GM19372 (cell line): ENCODE measurements around the gene PLEKHG7.
A peak's percentile ranks its signal among the peaks of the same experiment; 100 is the strongest.
"Not testable (repeated sequence)": the region's sequence is repeated elsewhere in the genome, so short reads cannot be mapped to it uniquely, and the experiment has no call there.

Experiments used
- ATAC-seq: cut with Tn5 transposase; IDR thresholded peaks from one replicate; pipeline ENCODE4 v1.9.1; 2021; ENCODE audit warnings: mild to moderate bottlenecking, low read depth, moderate library complexity; ENCODE audit not compliant: unreplicated experiment

Gene PLEKHG7

DNA sequence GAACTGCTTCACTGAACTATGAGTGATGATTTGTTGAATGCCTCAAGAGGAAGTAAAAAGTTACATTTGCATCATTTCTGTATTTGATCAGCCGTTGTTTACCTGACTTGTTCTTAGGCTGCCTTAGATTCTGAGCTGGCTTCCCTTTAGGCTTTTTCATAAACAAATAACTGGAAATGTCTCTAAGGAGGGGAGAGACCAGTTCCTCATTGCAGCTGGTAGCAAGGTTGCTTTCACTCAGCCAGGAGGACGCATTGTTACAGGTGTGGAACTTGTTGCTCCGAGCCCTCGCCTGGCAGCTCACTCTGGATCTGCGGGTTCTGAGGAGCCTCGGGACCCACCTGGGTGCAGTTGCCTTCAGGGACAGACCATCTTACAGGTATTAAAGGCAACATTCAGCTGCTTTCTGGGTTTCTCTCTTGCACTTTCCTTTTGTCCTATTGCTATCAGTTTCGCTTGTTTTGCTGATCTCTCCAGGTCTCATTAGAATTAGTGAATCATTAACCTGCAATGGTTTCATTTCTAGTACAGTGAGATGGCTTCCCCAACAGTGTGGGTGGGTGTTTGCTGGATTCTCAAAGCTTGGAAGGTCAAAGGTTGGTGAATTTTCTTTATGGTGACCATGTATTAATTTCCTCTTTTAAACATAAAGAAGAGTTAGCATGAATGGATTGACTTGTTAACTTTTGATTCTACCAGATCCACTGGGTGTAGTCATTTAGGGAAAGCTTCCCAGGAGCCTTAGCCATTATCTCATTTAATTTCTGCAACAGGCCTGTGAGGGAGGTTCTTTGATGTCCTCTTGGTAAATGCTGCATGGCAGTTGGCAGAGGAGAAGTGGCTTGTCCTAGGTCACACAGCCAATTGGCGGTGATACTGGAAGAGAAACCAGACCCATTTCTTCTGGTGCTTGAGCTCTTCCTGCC lies at the start of gene PLEKHG7:
PLEKHG7 (plus strand) TSS at position 236 of the 926 bp plus-strand sequence. CDS start 3,643 bp downstream, outside the sequence.
- ATAC-seq = peak; percentile 95

GRCh38 chr12:92654256-92654655 lies 48.5 kb upstream of the PLEKHG7 start:
- ATAC-seq = not testable (repeated sequence)

DNA sequence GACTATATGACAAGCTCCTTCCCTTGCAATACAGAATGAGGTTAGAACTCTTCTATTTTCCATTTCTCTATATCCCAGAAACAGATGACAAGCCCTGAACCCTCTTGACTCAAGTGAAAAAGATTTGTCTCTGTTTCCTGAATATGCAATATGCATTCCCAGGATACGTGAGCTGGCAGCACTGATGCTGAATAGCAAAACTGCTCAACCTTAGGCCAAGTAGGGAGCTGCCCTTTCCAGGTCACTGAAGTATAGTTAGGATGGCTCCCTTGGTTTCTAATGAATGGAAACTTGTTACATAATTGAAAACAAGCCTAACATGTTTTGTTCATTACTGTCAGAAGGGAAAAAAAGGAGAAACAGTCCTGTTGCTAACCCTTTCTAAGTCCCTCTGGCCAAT lies 47.9 kb upstream of the PLEKHG7 start:
- ATAC-seq = no peak

DNA sequence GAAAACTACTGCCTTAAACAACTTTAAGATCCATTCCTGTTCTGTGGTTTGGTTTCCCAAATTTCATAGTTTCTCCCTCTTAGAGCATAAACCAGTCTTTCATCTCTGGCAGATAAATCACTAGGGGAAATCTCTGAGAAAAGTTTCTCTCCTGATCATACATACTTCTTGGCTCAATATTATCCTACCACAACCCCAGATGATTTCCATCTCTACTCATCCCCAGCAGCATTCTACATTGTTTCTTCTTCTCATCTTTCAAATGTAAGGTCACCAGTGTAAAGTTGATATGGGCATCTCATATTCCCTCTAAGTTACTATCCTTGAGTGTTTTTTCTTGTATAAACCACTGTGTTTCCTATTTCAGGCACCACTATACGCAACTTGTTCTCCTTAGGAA lies 45.9 kb upstream of the PLEKHG7 start:
- ATAC-seq = no peak

DNA sequence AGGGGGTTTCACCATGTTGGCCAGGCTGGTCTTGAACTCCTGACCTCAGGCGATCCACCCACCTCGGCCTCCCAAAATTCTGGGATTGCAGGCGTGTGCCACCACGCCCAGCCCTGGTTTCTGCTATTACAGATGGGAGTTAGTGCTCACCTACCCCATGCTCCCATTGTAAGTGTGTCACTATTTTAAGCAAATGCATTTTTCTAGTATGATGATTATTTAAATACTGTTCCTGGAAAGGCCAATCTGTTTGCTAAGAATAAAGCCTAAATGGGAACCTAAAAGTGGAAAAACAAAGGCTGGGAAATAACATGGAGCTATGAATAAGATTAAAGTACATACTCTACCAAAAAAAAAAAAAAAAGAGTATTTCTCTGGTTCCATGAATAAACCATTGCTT lies 45.0 kb upstream of the PLEKHG7 start:
- ATAC-seq = no peak

GRCh38 chr12:92658611-92659010 lies 44.2 kb upstream of the PLEKHG7 start:
- ATAC-seq = no peak

GRCh38 chr12:92661269-92661668 lies 41.5 kb upstream of the PLEKHG7 start:
- ATAC-seq = no peak

DNA sequence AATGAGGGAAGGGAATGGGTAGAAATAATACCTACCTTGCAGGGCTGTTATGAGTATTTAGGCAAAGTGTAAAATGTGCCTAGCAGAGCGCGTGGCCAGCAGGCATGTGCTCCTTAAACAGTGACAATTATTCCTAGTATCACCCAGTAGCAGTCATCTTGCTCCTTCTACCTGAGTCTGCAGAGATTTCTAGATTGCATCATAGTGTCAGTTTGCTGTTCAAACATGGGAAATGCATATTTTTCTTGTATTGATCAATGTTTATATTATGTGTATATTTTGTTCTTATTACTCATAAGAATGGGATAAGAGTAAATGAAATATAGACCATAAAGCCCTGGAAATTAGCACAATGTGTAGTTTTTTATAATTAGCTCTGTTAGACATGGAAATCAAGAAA lies 37.3 kb upstream of the PLEKHG7 start:
- ATAC-seq = no peak

DNA sequence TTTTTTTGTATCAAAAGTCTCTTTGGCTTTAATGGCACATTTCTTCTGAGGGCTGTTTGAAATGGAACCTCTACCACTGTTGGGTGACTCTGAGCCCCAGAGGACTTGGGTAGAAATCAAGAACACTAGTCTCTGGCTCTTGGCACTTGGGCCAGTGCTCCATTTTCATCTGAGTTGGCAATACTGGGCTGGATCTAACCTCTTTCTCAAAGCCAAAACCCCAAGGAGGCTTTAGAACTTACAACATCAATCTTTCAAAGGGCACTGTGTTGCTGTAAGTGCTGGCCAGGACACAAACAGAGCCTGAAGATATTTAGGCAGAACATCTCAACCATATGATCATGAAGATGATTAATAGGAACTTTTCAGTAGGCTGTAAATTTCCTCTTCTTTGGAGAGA lies 34.0 kb upstream of the PLEKHG7 start:
- ATAC-seq = no peak

- not testable (repeated sequence) for ATAC-seq
Observed at GRCh38 chr12:92671524-92671923, 31.3 kb upstream of the PLEKHG7 start.

- ATAC-seq = no peak
Observed at GRCh38 chr12:92673756-92674155, 29.0 kb upstream of the PLEKHG7 start.

- ATAC-seq = no peak
Observed at GRCh38 chr12:92674500-92674899, 28.3 kb upstream of the PLEKHG7 start.

DNA sequence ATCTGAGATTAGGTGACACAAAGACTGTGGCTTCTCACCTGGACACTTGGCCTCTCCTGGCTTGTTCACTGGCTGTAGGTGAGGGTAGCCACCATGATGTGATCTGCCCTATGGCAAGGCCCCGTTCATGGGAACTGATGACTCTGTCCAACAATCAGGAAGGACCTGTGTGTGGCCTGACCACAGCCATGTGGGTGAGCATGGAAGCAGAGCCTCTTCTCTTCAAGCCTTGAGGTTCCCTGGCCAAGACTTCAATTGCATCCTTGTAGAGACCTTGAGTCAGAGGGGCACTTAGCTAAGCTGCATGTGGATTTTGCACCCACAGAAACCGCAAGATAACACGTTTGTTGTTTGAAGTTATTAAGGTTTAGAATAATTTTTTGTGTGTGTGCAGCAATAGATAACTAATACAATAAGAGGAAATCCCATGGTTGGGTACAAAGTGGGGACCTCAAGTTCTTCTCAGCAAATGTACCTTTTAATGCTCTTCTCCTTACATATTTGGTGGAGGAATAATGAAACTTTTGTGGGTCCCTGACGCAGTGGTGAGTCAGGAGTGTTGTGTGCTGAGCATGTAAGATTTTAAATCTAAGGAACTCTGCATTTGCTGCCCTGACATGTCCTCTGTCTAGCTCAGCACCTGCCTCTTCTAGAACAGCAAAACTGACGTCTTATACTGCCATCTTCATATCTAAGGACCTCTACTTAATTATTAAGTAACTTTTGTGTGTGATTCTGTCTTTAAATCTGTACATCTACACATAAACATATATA lies 27.5 kb upstream of the PLEKHG7 start:
- no peak for ATAC-seq

GRCh38 chr12:92676710-92677109 lies 26.1 kb upstream of the PLEKHG7 start:
- no peak for ATAC-seq

- no peak for ATAC-seq
Observed at GRCh38 chr12:92690601-92691000, 12.2 kb upstream of the PLEKHG7 start.

GRCh38 chr12:92695056-92695455 lies 7.7 kb upstream of the PLEKHG7 start:
- ATAC-seq = no peak

DNA sequence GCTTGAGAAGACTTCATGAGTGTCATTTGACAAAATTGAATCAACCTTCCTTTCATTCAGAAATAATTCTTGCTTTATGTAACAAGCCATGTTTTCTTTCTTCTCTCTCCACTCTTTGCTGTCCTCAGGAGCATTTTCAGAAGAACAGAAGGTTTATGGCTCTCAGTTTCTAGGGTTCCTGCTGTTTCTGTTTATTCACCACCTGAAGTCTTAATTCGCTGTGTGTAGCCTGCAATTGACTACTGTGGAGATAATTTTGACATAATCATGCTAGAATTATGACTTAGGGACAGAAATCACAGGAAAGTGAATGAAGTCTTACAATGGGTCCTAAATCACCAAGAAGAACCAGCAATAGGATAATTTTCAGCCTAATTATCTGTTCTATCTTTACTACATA lies 7.2 kb upstream of the PLEKHG7 start:
- no peak for ATAC-seq

DNA sequence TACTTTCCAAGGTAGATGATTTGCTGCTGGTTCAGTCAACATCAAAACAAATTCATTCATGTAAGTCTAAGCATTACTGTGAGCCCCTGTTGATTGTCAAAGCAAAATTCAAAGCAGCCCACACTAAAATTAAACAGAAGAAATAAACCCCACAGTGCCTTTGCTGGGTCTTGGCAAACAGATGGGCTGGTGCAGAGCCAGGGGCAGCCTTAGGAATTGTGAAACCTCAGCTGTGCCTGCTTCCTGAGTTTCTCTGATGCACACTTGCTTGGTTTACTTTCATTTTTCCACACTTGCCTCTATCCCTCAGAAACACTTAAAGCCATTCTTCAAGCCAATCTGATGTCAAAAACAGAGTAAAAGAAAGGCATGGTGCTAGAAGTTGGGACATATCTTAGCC lies 6.6 kb upstream of the PLEKHG7 start:
- no peak for ATAC-seq

- no peak for ATAC-seq
Observed at GRCh38 chr12:92698474-92698873, 4.3 kb upstream of the PLEKHG7 start.

GRCh38 chr12:92701441-92701840 lies 1.3 kb upstream of the PLEKHG7 start:
- ATAC-seq = no peak

DNA sequence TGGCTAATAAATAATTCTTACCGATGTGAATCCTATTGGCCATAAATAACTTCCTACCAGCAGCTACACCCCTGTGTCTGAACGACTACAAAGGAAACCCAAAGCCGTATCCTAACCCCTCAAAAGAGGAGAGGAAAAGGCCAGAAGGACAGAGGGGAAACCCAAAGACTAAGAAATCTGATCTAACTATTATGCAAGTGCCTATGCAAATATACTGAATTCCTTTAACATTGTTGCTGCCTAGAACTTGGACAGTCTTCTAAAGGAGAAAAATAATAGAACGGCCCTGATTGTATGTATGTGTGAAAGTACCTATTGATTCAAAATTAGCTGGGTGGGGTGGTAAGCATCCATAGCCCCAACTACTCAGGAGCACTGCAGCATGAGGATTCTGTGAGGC lies 997 bp downstream of the PLEKHG7 start:
- no peak for ATAC-seq

DNA sequence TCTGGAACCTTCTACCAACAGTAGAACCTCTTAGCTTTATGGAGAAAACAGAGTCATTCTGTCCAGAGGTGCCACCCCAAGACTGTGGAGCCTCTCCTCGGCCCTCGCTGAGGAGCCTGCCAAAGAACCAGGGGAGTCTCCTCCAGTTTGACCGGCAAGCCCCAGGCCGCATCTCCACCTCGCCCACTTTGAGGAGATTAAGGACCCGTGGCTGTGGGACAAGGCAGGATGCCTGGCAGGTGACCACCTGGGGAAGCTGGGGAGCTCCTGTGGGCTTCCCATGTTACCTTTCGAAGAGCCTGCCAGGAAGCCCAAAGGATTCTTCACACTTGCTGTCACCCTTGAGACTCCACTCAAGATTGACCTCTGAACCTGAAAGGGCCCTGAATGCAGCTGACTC lies 3.8 kb downstream of the PLEKHG7 start:
- no peak for ATAC-seq
